Measurements from ENCODE around the gene TXNRD3. TPM values are rescaled to one million over a fixed set of nuclear protein-coding genes. Genes with fewer than 3 reads are reported as not detected.

The TXNRD3 gene
- total RNA-seq, 1 donor from 2014 or later: 0.78 TPM

GRCh38 chr3:126557761-126558160 is 97.2 kb downstream of the TXNRD3 start:
- peaks cover 3% of the 10 kb centered on the region for H3K27me3 Mint-ChIP-seq (ENCODE audit: insufficient read depth)

GRCh38 chr3:126557415-126557745 is 97.5 kb downstream of the TXNRD3 start:
- intact Hi-C loops (cut with micrococcal nuclease): no loop called here
- DNase-seq (ENCODE audit: low spot score): no peak
- no peaks in the 10 kb centered on the region for H3K9me3 Mint-ChIP-seq
- no peaks in the 10 kb centered on the region for H3K36me3 Mint-ChIP-seq (ENCODE audit: low read depth)
- H3K27ac Mint-ChIP-seq: no peak overlapping the region
- no peak overlapping the region for H3K4me3 Mint-ChIP-seq
- H3K4me1 Mint-ChIP-seq (ENCODE audit: low read depth): no peaks in the 10 kb centered on the region
- no peaks in the 10 kb centered on the region for H3K27me3 Mint-ChIP-seq (ENCODE audit: insufficient read depth)

More at GRCh38 chr3:126557761-126558160, 97.2 kb downstream of the TXNRD3 start:
- no peaks in the 10 kb centered on the region for H3K4me1 Mint-ChIP-seq (ENCODE audit: low read depth)
- DNase-seq (ENCODE audit: low spot score): no peak
- no peaks in the 10 kb centered on the region for H3K9me3 Mint-ChIP-seq
- H3K36me3 Mint-ChIP-seq (ENCODE audit: low read depth): no peaks in the 10 kb centered on the region
- no peak overlapping the region for H3K4me3 Mint-ChIP-seq
- H3K27ac Mint-ChIP-seq: no peak overlapping the region
- intact Hi-C loops (cut with micrococcal nuclease): no loop called here

Other genes with a start within 250 kb of the TXNRD3 start
- gene ZXDC, start 179.2 kb downstream of the TXNRD3 start, total RNA-seq: 29.2 and 29.4 TPM in 2 replicates
- not detected in 2 replicates for gene UROC1, start 137.4 kb downstream of the TXNRD3 start, total RNA-seq
- not detected in 2 replicates for gene CHST13, start 131.0 kb downstream of the TXNRD3 start, total RNA-seq
- not detected in 2 replicates for gene C3orf22, start 96.2 kb downstream of the TXNRD3 start, total RNA-seq
- 15.7 and 17.5 TPM in 2 replicates for gene CHCHD6, start 49.1 kb upstream of the TXNRD3 start, total RNA-seq

All from activated T-helper 1 cell treated with anti-CD3 and anti-CD28 coated beads, Interleukin-12 subunit alpha, Interleukin-12 subunit beta, Interleukin-2, Interleukin-4 antibody, amounts not matched to agents 30 ng/mL and 10 ng/mL and 1 ng/mL, durations not matched to agents 14 hours and 24 hours and 36 hours (primary cell).